Activated CD4-positive, alpha-beta T cell treated with anti-CD3 and anti-CD28 coated beads, Interleukin-2, amount 10 ng/mL, durations not matched to agents 24 days and 14 days (primary cell): Measurements from ENCODE around the gene RNF222. TPM values are rescaled to one million over a fixed set of nuclear protein-coding genes. Genes with fewer than 3 reads are reported as not detected.

Source experiments
- total RNA-seq: library from RNA; stranded (reverse); gene quantifications from 2 replicates; pipeline ENCODE4 v1.2.3, GENCODE V29; 2022

RNF222 gene
- total RNA-seq, 1 donor from 2014 or later: not detected

Other genes starting within 250 kb of the RNF222 start
- gene PER1, start 245.4 kb downstream of the RNF222 start, total RNA-seq: 39.4 and 41.7 TPM in 2 replicates
- 45.1 and 49.6 TPM in 2 replicates for gene VAMP2, start 234.9 kb downstream of the RNF222 start, total RNA-seq
- gene TMEM107, start 221.4 kb downstream of the RNF222 start, total RNA-seq: 20.9 and 21.4 TPM in 2 replicates
- gene BORCS6, start 207.6 kb downstream of the RNF222 start, total RNA-seq: 4.7 and 5.7 TPM in 2 replicates
- gene AURKB, start 187.3 kb downstream of the RNF222 start, total RNA-seq: 92.3 and 101 TPM in 2 replicates
- 75.0 and 78.7 TPM in 2 replicates for gene CTC1, start 149.8 kb downstream of the RNF222 start, total RNA-seq
- gene PFAS, start 148.5 kb downstream of the RNF222 start, total RNA-seq: 208 and 211 TPM in 2 replicates
- gene RANGRF, start 109.2 kb downstream of the RNF222 start, total RNA-seq: 57.5 and 66.3 TPM in 2 replicates
- 5.4 and 6.8 TPM in 2 replicates for gene SLC25A35, start 102.4 kb downstream of the RNF222 start, total RNA-seq
- gene ARHGEF15, start 87.6 kb downstream of the RNF222 start, total RNA-seq: not detected in 2 replicates
- not detected in 2 replicates for gene ODF4, start 58.0 kb downstream of the RNF222 start, total RNA-seq
- 2,460 and 2,469 TPM in 2 replicates for gene RPL26, start 14.6 kb downstream of the RNF222 start, total RNA-seq
- gene NDEL1, start 38.1 kb upstream of the RNF222 start, total RNA-seq: 72.8 and 74.3 TPM in 2 replicates
- gene MYH10, start 232.9 kb upstream of the RNF222 start, total RNA-seq: 14.1 and 19.4 TPM in 2 replicates